ENCODE data around the gene LRRC1. TPM values are rescaled to one million over a fixed set of nuclear protein-coding genes. Genes with fewer than 3 reads are reported as not detected.

The LRRC1 gene
- total and polyA plus RNA-seq, 2 of the 8 experiments (the other 6 are each of a cell fraction or from before 2014, with no cell fraction given), result 6.7 to 15.9 TPM

GRCh38 chr6:53827531-53827930 is 32.7 kb downstream of the LRRC1 start:
- Histone ChIP-seq H3K36me3 (ENCODE audit: control insufficient read depth in 2 of 4, insufficient read depth in 4 of 4, low read length in 3 of 4) (no peaks in the 10 kb centered on the region), H3K23me2 (ENCODE audit: low read depth, low read length) (no peaks in the 10 kb centered on the region), H3K14ac (ENCODE audit: insufficient read length) (no peak overlapping the region), H2AFZ (ENCODE audit: low read length) (no peak overlapping the region), H3K56ac (replicated peaks; ENCODE audit: insufficient read length, low read depth, low read length) (no peak overlapping the region), H3K4me2 (ENCODE audit: insufficient read depth in 1 of 2, low read depth in 2 of 2, low read length in 2 of 2) (no peak overlapping the region), H3K23ac (ENCODE audit: insufficient read length) (no peak overlapping the region), H3K4me1 (replicated peaks in 1 of 4; ENCODE audit: control insufficient read depth in 3 of 4, insufficient read depth in 4 of 4, low read length in 3 of 4) (peaks cover 3 to 14% (median 7%) of the 10 kb centered on the region in 4 experiments; a peak in 5 of 7 replicates), H3K18ac (ENCODE audit: extremely low read depth, low read length) (no peak overlapping the region), H4K91ac (replicated peaks; ENCODE audit: insufficient read length, low read length) (no peak overlapping the region), H2BK20ac (ENCODE audit: low read length) (no peak overlapping the region), H3K9ac (replicated peaks in 1 of 4; ENCODE audit: extremely low read depth in 1 of 4, low read depth in 3 of 4, low read length in 3 of 4) (no peak overlapping the region), H2BK15ac (ENCODE audit: low read length) (no peak overlapping the region), H2BK12ac (ENCODE audit: low read depth, low read length) (no peak overlapping the region), H3K4me3 (ENCODE audit: extremely low read depth in 1 of 4, insufficient read depth in 2 of 4, low read depth in 3 of 4, low read length in 4 of 4) (no peak overlapping the region), H4K8ac (ENCODE audit: extremely low read depth, insufficient read depth, low read length) (no peak overlapping the region), H3K27ac (ENCODE audit: low read depth, low read length) (no peak overlapping the region), H2BK120ac (replicated peaks; ENCODE audit: low read depth, low read length) (no peak overlapping the region), H4K20me1 (replicated peaks in 1 of 2; ENCODE audit: control insufficient read depth in 1 of 2, insufficient read depth in 2 of 2, low read length in 2 of 2) (no peaks in the 10 kb centered on the region), H3K79me1 (ENCODE audit: low read depth, low read length) (no peaks in the 10 kb centered on the region; the same call in none of the 2 replicates), H3K79me2 (ENCODE audit: control insufficient read depth in 1 of 2, insufficient read depth in 2 of 2, low read length in 2 of 2) (peaks cover 0 to 67% of the 10 kb centered on the region in 2 experiments; a peak in 2 of 4 replicates), H3K27me3 (replicated peaks in 1 of 4; ENCODE audit: control insufficient read depth in 3 of 4, extremely low read depth in 1 of 4, insufficient read depth in 3 of 4, low read length in 3 of 4) (no peaks in the 10 kb centered on the region), H2BK5ac (ENCODE audit: low read depth, low read length) (no peak overlapping the region), H3K9me3 (ENCODE audit: insufficient read depth in 2 of 2, low read depth in 1 of 2, low read length in 1 of 2) (no peaks in the 10 kb centered on the region), H2AK5ac (ENCODE audit: low read depth, low read length) (no peak overlapping the region), H3K4ac (replicated peaks; ENCODE audit: insufficient read length, low read depth, low read length) (no peak overlapping the region), H4K5ac (ENCODE audit: insufficient read length, low read depth, low read length) (no peak overlapping the region)
- FAIRE-seq, result no peak
- no peak for DNase-seq (ENCODE audit: low read depth in 1 of 2, low spot score in 2 of 2)
- TF ChIP-seq SIRT6 (IDR thresholded peaks at IDR 0.05; ENCODE audit: low read length), result no peak
- TF ChIP-seq KDM1A (IDR thresholded peaks at IDR 0.05; ENCODE audit: borderline replicate concordance, low read length), result no peak
- no peak for TF ChIP-seq YY1 (IDR thresholded peaks at IDR 0.05; ENCODE audit: low read depth, low read length)
- no peak for TF ChIP-seq CBX8 (IDR thresholded peaks at IDR 0.05; ENCODE audit: borderline replicate concordance, low read depth, low read length)
- TF ChIP-seq SRF (IDR thresholded peaks at IDR 0.05; ENCODE audit: low read depth, low read length), result no peak
- TF ChIP-seq PHF8 (conservative IDR thresholded peaks at IDR 0.05; ENCODE audit: low read depth, low read length), result no peak
- TF ChIP-seq GABPA (IDR thresholded peaks at IDR 0.05; ENCODE audit: borderline replicate concordance, insufficient read depth, low read length), result no peak
- no peak for TF ChIP-seq SAP30 (IDR thresholded peaks at IDR 0.05; ENCODE audit: insufficient read depth, insufficient replicate concordance, low read length)
- TF ChIP-seq POU5F1 (IDR thresholded peaks at IDR 0.05; ENCODE audit: low read depth, low read length), result no peak
- TF ChIP-seq, protein P1, sequence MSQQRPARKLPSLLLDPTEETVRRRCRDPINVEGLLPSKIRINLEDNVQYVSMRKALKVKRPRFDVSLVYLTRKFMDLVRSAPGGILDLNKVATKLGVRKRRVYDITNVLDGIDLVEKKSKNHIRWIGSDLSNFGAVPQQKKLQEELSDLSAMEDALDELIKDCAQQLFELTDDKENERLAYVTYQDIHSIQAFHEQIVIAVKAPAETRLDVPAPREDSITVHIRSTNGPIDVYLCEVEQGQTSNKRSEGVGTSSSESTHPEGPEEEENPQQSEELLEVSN (IDR thresholded peaks at IDR 0.05), result no peak
- POLR2A ChIA-PET (ENCODE audit: partially characterized antibody), result no interaction called here
- CTCF ChIA-PET (ENCODE audit: partially characterized antibody), result interaction anchor here (0.9 to 2.4 kb wide), 4 partner anchors 10 to 109 kb away, joined by 3 to 9 read pairs (median 3); no protein-coding TSS in a partner anchor
- 77% methylated on average over 1 of the region's 1 CpG; no CpG with 5 or more reads in 1 of the 2 experiments for WGBS, 2 experiments (ENCODE audit: extremely low coverage in 1 of 2, insufficient coverage in 1 of 2, insufficient read length in 1 of 2, insufficient replicate concordance in 2 of 2, low coverage in 1 of 2, low lambda C conversion rate in 2 of 2, missing lambda C conversion rate in 1 of 2)
